ENCODE results near the gene MAL. TPM values are rescaled to one million over a fixed set of nuclear protein-coding genes. Genes with fewer than 3 reads are reported as not detected.

Gene MAL
- total and polyA plus RNA-seq, 8 donors = 0.25 to 1.9 (median 0.81) TPM; not detected in 1

DNA sequence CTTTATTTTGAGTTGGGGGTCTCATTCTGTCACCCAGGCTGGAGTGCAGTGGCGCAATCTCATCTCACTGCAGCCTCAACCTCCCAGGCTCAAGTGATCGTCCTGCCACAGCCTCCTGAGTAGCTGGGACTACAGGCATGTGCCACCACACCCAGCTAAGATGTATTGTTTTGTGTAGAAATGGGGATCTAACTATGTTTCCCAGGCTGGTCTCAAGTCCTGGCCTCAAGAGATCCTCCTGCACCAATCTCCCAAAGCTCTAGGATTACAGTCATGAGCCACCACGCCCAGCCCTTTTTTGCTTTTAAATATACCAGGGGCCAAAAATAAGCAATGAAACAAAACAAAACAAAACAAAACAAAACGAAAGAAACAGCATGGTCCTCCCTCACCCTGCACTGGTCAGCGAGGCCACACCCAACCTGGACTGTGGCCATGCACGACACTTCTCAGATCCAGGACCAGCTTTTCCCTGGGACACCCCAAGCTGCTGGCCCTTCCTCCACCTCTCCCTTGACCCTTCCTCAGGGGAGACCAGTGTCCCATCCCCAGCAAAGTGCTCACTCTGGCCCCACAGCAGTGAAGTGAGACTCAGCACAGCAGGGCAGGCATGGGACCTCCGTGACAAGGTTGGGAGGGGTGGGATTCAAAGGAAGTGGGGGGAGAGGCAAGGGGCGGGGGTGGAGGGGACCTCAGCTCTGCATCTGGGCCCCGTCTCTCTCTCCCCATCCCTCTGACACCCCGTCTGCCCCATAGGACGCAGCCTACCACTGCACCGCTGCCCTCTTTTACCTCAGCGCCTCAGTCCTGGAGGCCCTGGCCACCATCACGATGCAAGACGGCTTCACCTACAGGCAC, 23.5 kb downstream of the MAL start:
- DNase-seq = no peak

DNA sequence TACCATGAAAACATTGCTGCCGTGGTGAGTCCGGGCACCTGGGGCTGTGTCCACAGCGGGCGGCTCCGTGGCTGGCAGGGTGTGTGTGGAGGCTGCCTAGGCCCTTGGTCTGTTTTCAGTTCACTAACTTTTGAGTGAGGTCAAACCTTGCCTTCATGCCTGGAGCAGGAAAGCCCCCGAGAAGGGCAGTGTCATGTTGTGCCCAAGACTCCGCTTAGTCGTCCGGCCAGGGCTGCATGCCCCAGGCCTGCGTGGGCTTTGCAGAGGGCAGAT, 24.1 kb downstream of the MAL start:
- TF ChIP-seq, protein P1, sequence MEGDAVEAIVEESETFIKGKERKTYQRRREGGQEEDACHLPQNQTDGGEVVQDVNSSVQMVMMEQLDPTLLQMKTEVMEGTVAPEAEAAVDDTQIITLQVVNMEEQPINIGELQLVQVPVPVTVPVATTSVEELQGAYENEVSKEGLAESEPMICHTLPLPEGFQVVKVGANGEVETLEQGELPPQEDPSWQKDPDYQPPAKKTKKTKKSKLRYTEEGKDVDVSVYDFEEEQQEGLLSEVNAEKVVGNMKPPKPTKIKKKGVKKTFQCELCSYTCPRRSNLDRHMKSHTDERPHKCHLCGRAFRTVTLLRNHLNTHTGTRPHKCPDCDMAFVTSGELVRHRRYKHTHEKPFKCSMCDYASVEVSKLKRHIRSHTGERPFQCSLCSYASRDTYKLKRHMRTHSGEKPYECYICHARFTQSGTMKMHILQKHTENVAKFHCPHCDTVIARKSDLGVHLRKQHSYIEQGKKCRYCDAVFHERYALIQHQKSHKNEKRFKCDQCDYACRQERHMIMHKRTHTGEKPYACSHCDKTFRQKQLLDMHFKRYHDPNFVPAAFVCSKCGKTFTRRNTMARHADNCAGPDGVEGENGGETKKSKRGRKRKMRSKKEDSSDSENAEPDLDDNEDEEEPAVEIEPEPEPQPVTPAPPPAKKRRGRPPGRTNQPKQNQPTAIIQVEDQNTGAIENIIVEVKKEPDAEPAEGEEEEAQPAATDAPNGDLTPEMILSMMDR (IDR thresholded peaks at IDR 0.05) = no peak
- no peaks in the 10 kb centered on the region for H3K36me3 ChIP-seq

More for the DNA sequence above, 23.5 kb downstream of the MAL start:
- no peaks in the 10 kb centered on the region for H3K27me3 ChIP-seq
- WGBS, 2 donors = 64 to 75% methylated on average over 13 to 15 of the region's 15 CpGs
- no peak for ATAC-seq
- no peak overlapping the region for H3K27ac ChIP-seq
- TF ChIP-seq, protein P1 (IDR thresholded peaks at IDR 0.05) = no peak
- no peak overlapping the region for H3K4me3 ChIP-seq
- no peaks in the 10 kb centered on the region for H3K36me3 ChIP-seq
- no peaks in the 10 kb centered on the region for H3K9me3 ChIP-seq
- no peaks in the 10 kb centered on the region for H3K4me1 ChIP-seq
- intact Hi-C loops (cut with DNase I) = no loop called here
- no peak for FAIRE-seq

DNA sequence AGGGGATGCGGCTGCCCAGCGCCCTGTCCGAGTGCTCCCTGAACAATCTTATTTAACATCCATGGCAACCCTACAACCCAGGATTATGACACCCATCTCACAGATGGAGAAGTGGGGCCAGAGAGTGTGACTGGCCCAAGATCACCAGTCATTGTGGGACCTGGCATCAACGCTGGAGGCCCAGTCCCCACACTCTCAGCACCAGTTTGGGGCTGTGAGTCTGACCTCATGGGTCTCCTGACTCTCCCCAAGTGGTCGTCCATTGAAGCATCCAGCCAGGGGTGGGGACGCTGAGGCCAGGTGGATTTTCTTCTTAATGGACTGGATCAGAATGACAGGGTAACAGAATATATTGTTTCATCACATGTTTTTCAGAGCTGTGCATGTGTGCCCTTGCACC, 24.5 kb downstream of the MAL start:
- Histone ChIP-seq H3K27me3 (no peaks in the 10 kb centered on the region), H3K9me3 (no peaks in the 10 kb centered on the region), H3K36me3 (no peaks in the 10 kb centered on the region), H3K4me1 (no peaks in the 10 kb centered on the region), H3K4me3 (no peak overlapping the region), H3K27ac (no peak overlapping the region)
- 68 to 80% methylated on average over 6 of the region's 6 CpGs for WGBS, 2 donors
- FAIRE-seq (no peak), ATAC-seq (no peak), DNase-seq (no peak)
- intact Hi-C loops (cut with DNase I) = no loop called here
- TF ChIP-seq, protein P1 (IDR thresholded peaks at IDR 0.05) = no peak

More for the DNA sequence above, 24.1 kb downstream of the MAL start:
- intact Hi-C loops (cut with DNase I) = no loop called here
- ATAC-seq (no peak), DNase-seq (no peak), FAIRE-seq (no peak)
- Histone ChIP-seq H3K4me1 (no peaks in the 10 kb centered on the region), H3K9me3 (no peaks in the 10 kb centered on the region), H3K4me3 (no peak overlapping the region), H3K27ac (no peak overlapping the region), H3K27me3 (no peaks in the 10 kb centered on the region)
- 75 to 93% methylated on average over 10 of the region's 10 CpGs for WGBS, 2 donors

DNA sequence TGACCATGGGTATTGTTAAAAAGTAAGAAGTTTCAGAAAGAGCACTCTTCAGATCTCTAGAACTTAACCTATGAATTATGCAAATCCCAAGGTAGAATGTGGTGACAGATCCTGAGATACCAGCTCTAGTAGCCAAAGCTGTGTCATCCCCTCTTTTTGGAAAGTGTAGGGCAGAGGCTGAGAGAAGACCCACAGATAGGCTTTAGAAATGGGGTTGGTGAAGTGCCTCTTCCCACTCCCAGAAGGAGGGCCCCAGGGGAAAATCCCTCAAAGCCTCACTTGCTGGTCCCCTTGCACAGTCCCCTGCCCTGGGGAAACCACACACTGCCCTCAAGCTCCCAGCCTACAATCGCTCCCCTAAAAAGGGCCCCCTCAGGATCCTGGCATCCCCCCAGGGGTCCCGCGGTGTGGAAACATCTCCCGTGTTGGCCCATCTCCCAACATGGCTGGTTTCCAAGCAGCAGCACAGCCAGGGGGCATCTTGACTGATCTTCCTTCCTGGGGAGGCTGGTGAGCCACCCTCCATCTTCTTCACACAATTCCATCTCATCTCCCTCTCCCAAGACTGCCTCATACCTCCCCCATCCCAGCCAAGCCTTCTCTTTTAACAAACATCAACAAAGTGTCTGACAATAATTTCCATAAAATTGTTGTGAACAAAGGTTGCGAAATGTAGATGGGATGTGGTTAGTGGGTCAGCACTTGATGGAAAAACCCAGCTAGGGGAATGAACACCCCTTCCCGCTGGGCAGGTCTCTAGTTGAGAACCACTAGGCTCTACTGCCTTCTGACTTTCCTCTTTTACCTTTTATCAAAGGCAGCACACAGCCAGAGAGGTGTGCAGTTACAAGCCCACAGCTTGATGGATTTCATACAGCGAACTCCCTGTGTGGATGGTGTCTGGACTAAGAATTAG, 25.1 kb downstream of the MAL start:
- FAIRE-seq (no peak), ATAC-seq (no peak), DNase-seq (no peak)
- intact Hi-C loops (cut with DNase I) = no loop called here
- TF ChIP-seq, protein P1 (IDR thresholded peaks at IDR 0.05) = no peak
- Histone ChIP-seq H3K4me3 (no peak overlapping the region), H3K4me1 (no peaks in the 10 kb centered on the region), H3K27me3 (no peaks in the 10 kb centered on the region), H3K36me3 (no peaks in the 10 kb centered on the region), H3K27ac (no peak overlapping the region), H3K9me3 (no peaks in the 10 kb centered on the region)
- 58 to 60% methylated on average over 7 of the region's 7 CpGs for WGBS, 2 donors
